K562 (cell line): ENCODE data around the gene MAGEA4.

ENCODE experiments used
- CCAR2 ChIP-seq: fragments of 200-400 bp; formaldehyde crosslinking; IDR thresholded peaks from 2 replicates; pipeline ENCODE4 v1.6.1; 2017; ENCODE audit warnings: mild to moderate bottlenecking, low read depth, low read length
- ESRRA ChIP-seq: fragments of 450-650 bp; IDR thresholded peaks from 2 replicates; pipeline ENCODE4 v1.6.1; 2014; ENCODE audit warnings: low read depth, mild to moderate bottlenecking, moderate library complexity, borderline replicate concordance
- MAZ ChIP-seq, 2 experiments: fragments of 450-650 bp in 1 of 2; sonication (generic) in 1 of 2; formaldehyde crosslinking; IDR thresholded peaks in 1 of 2; conservative IDR thresholded peaks in 1 of 2; 2 replicates each; pipeline versions ENCODE4 v1.4.0 to v1.5.0; 2020; ENCODE audit warnings: mild to moderate bottlenecking in 1 of 2, missing genetic modification reagents in 1 of 2
- SAP30 ChIP-seq: fragments of 200-600 bp; sonication (generic); IDR thresholded peaks from 2 replicates; pipeline ENCODE4 v1.6.1; 2012; ENCODE audit warnings: borderline replicate concordance, low read depth, mild to moderate bottlenecking, moderate library complexity, low read length, control low read depth, inconsistent platforms; ENCODE audit not compliant: insufficient read depth, poor library complexity, severe bottlenecking
- SMAD4 ChIP-seq: fragments of 250-450 bp; sonication (Bioruptor Pico); conservative IDR thresholded peaks from 2 replicates; pipeline ENCODE4 v1.8.0; 2021; ENCODE audit warnings: inconsistent platforms, mild to moderate bottlenecking, moderate library complexity
- SP1 ChIP-seq: sonication (generic); formaldehyde crosslinking; IDR thresholded peaks from 2 replicates; pipeline ENCODE4 v1.8.1; 2022; ENCODE audit warnings: mild to moderate bottlenecking, missing genetic modification reagents
- TF ChIP-seq, protein P1 (sequence below), 3 experiments: IDR thresholded peaks in 2 of 3; conservative IDR thresholded peaks in 1 of 3; 2 replicates each; pipeline ENCODE4 v1.5.1; 2011 to 2012; ENCODE audit warnings: low read length in 3 of 3, mild to moderate bottlenecking in 3 of 3, control low read depth in 2 of 3, improper control_type of control experiment in 1 of 3, inconsistent platforms in 1 of 3, low read depth in 1 of 3, mixed read lengths in 1 of 3, moderate library complexity in 1 of 3; ENCODE audit not compliant: insufficient read depth in 2 of 3
- TF ChIP-seq, protein P2 (sequence below): fragments of 450-650 bp; formaldehyde crosslinking; IDR thresholded peaks from 2 replicates; pipeline ENCODE4 v1.4.0; 2022; ENCODE audit warnings: missing genetic modification characterization

- TF ChIP-seq ESRRA: no peak
- no peak for TF ChIP-seq CCAR2
- no peak for TF ChIP-seq SAP30
- no peak for TF ChIP-seq MAZ (CRISPR knock-in tag; conservative IDR thresholded peaks at IDR 0.05 in 1 of 2, IDR thresholded peaks at IDR 0.05 in 1 of 2)
- TF ChIP-seq, protein P1, sequence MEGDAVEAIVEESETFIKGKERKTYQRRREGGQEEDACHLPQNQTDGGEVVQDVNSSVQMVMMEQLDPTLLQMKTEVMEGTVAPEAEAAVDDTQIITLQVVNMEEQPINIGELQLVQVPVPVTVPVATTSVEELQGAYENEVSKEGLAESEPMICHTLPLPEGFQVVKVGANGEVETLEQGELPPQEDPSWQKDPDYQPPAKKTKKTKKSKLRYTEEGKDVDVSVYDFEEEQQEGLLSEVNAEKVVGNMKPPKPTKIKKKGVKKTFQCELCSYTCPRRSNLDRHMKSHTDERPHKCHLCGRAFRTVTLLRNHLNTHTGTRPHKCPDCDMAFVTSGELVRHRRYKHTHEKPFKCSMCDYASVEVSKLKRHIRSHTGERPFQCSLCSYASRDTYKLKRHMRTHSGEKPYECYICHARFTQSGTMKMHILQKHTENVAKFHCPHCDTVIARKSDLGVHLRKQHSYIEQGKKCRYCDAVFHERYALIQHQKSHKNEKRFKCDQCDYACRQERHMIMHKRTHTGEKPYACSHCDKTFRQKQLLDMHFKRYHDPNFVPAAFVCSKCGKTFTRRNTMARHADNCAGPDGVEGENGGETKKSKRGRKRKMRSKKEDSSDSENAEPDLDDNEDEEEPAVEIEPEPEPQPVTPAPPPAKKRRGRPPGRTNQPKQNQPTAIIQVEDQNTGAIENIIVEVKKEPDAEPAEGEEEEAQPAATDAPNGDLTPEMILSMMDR (IDR thresholded peaks at IDR 0.05 in 2 of 3, conservative IDR thresholded peaks at IDR 0.05 in 1 of 3; ENCODE audit: insufficient read depth in 2 of 3, low read depth in 1 of 3, low read length in 3 of 3): no peak
- TF ChIP-seq SP1 (CRISPR knock-in tag): no peak
- TF ChIP-seq, protein P2, sequence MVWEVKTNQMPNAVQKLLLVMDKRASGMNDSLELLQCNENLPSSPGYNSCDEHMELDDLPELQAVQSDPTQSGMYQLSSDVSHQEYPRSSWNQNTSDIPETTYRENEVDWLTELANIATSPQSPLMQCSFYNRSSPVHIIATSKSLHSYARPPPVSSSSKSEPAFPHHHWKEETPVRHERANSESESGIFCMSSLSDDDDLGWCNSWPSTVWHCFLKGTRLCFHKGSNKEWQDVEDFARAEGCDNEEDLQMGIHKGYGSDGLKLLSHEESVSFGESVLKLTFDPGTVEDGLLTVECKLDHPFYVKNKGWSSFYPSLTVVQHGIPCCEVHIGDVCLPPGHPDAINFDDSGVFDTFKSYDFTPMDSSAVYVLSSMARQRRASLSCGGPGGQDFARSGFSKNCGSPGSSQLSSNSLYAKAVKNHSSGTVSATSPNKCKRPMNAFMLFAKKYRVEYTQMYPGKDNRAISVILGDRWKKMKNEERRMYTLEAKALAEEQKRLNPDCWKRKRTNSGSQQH (CRISPR knock-in tag): no peak
- no peak for TF ChIP-seq SMAD4 (CRISPR knock-in tag)
Observed at GRCh38 chrX:151973851-151974335, 61.2 kb downstream of the MAGEA4 start.
